Sciatic nerve (tissue), 2 donors: Measurements from ENCODE around the gene CD4. TPM values are rescaled to one million over a fixed set of nuclear protein-coding genes. Genes with fewer than 3 reads are reported as not detected.
A peak's percentile ranks its signal among the peaks of the same experiment; 100 is the strongest.

ENCODE experiments used
- ATAC-seq: fragments of 200-7000 bp; cut with Tn5 transposase; one replicate; pipeline ENCODE4 v1.9.1; 2020; ENCODE audit warnings: mild to moderate bottlenecking, moderate library complexity
- DNase-seq: peaks from one replicate; pipeline ENCODE4 v3.0.0-alpha.2; 2020; ENCODE audit warnings: low spot score
- intact Hi-C: fragments of 100-400 bp; cut with DNase I; formaldehyde crosslinking; loops from one replicate; pipeline ENCODE4 v1.14.2; 2022
- total RNA-seq: library from RNA; stranded (reverse); fragmentation: NEBNext Ultra II Directional; extraction: Animal tissue kit (Norgen Biotek cat#: 25700); gene quantifications from one replicate; pipeline ENCODE4 v1.2.1, GENCODE V29; 2021
- donor health status: DM: no; HTN: no; CAD: no.
- donor health status: DM: no; HTN: no; CAD: no.

Gene CD4
- total RNA-seq, 1 donor from 2014 or later: 20.6 TPM

DNA sequence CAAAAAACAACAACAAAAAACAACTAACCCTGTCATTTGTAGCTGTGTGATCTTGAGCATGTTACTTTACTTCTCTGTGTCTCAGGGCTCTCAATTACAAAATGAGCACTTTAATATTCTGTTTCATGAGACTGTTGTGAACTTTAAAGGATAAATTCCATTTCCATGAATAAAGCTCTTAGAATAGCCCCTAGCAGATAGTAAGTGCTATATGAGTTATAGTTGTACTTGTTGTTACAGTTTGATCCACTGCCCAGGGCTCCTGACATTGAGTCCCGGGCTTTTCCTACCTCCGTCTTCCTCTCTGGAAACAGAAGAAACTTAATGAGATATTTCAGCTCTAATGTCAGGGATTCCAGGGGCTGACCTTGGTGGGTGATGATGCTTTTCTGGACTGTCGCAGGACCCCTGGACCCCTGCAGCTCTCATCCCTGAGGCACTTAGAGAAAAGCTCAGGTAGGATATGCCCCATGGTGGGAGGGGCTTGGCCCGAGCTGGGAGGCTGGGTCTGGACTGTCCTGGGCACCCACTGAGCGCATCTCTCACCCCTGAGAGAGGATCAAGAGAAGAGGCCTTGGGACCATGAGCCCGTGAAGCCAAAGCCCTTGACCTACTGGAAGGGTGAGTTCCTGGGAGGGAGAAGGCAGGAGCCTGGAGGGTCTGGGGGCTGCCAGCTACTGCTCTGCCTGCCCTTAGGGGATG lies 44.0 kb downstream of the CD4 start:
- DNase-seq (no peak), ATAC-seq (no peak)
- intact Hi-C loops: no loop called here

DNA sequence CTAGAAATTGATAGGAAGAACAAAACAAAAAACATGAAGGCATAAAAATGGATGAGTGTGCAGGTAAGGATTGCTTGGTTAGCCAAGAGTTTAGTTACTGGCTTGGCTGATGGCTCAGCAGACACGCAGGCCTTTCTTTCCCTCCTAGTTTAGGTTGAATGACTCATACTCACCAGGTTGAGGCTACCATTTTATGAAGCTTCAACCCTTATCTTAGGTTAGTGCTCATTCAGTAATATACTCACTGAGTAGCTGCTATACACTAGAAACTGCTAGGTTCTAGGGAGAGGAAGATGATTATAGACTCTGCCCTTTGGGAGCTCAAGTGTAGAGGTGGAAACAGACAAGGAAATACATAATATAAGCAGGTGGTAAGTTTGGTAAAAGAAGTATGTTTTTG lies 44.9 kb downstream of the CD4 start:
- DNase-seq (no peak), ATAC-seq (no peak)
- intact Hi-C loops: no loop called here

DNA sequence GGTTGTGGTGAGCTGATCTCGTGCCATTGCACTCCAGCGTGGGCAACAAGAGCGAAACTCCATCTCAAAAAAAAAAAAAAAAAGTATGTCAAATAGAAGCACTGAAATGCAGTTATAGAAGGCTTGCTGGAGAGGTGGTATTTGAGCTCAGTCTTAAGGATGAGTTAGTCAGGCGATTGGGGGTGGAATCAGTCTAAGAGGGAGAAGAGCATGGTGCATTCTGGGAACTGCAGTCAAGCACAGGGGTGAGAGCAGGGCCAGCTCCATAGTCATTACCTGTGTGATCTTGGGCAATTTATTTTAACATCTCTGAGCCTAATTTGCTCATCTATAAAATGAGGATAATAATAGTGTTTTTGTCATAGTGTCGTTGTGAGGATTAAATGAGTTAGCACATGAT lies 45.5 kb downstream of the CD4 start:
- ATAC-seq (no peak), DNase-seq (no peak)
- intact Hi-C loops: no loop called here

DNA sequence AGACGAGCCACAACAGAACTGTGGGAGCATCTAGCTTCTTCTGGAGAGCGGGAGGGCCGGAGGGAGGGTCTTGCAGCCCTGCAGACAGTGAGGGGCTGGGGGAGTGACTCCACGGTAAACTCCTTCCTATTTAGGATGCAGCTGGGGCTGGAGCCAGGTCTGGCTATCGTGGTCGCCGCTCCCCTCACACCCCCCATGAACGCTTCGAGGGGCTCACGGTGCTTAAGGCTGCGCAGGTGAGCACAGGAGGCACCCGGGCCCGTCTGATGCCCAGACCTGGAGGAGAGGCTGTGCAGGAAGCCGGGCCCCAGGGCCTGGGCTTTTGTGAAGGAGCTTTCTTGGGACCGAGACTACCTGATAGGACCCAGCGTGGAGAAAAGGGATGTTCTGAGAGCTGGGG lies 47.5 kb downstream of the CD4 start:
- DNase-seq (no peak), ATAC-seq (no peak)
- intact Hi-C loops: no loop called here

DNA sequence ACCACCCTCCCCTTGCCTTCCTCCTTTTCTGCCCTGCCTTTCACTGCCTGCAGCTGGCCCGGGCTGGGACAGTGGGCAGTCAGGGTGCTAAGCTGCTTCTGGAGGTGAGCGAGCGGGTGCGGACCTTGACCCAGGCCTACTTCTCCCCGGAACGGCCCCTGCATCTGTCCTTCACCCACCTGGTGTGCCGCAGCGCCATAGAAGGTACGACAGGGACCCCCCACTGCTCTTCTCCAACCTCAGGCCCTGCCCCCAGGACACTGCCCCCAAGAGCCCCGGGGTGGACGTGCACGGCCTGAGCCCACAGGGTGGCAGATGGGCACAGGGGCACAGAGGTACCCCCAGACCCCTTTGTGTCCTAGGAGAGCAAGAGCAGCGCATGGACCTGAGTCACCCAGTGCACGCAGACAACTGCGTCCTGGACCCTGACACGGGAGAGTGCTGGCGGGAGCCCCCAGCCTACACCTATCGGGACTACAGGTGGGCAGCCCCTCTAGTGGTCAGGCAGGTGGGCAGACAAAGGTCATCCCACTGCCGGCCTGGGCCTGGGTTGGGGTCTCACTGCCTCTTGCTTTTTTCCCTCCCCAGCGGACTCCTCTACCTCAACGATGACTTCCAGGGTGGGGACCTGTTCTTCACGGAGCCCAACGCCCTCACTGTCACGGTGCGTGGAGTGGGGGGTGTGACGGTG lies 48.2 kb downstream of the CD4 start:
- no peak for ATAC-seq
- no peak for DNase-seq
- intact Hi-C loops: no loop called here

DNA sequence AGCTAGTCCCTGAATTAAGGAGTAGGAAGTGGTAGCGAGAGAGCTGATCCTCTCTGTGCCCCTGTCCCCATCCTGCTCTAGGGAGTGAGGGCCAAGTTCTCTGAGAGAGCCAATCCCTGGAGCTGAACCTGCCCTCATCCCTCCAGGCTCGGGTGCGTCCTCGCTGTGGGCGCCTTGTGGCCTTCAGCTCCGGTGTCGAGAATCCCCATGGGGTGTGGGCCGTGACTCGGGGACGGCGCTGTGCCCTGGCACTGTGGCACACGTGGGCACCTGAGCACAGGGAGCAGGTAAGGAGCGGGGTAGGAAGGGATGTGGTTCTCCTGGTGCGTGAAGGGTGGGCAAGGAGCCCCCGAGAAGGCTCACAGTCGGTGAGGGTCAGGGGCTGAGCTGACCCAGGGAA lies 49.5 kb downstream of the CD4 start:
- ATAC-seq: no peak
- intact Hi-C loops: no loop called here
- no peak for DNase-seq

DNA sequence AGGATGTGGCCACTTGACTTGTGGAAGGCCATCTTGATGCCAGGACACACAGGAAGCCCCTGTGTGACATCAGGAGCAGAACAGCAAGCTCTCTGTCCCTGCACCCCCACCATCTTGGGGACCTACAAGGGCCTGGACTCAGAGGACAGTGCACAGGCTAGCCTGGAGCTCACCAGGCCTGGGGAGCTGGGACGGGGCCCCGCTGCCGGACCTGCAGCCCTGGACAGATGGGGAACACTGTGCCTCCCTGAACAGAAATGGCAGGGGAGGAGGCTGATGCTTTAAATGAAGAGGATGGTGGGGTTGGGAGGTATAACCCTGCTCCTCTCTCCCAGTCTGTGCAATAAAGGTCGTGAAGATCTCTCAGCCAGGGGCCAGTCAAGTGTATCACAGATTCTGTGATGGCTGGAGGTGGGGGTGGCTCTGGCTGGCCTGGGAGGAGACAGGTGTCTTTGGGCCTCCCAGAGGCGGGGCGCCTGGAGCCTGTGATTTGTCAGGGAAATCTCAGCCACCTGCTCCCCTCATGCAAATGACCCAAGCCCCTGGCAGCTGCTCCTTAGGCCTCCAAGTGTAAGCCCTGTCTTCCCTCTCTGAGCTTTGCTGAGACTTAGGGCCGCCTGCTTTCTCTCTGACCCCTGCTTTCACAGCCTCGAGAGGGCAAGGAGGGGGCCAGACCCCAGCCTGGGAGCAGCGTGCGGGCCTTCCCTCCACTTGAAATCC lies 50.3 kb downstream of the CD4 start:
- DNase-seq (no peak), ATAC-seq (no peak)
- intact Hi-C loops: no loop called here

DNA sequence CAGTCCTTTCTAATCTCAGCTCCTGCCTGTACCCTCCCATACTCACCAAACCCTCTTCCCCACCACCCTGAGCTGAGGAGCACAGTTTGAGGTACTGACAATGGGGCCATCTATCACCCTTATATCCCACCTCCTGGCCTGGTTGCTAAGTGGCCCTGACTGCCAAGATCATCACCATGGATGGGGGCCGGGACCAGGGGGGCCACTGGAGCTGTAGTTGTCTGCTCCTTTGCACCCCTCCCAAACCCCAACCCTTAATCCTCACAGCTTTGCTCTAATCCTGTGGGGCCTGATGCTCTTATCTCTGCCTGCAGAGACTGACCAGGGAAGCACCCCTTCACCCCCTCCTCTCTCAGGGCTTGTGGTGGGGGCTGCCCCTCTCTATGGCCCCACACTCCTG lies 51.0 kb downstream of the CD4 start:
- no peak for DNase-seq
- no peak for ATAC-seq
- intact Hi-C loops: no loop called here

DNA sequence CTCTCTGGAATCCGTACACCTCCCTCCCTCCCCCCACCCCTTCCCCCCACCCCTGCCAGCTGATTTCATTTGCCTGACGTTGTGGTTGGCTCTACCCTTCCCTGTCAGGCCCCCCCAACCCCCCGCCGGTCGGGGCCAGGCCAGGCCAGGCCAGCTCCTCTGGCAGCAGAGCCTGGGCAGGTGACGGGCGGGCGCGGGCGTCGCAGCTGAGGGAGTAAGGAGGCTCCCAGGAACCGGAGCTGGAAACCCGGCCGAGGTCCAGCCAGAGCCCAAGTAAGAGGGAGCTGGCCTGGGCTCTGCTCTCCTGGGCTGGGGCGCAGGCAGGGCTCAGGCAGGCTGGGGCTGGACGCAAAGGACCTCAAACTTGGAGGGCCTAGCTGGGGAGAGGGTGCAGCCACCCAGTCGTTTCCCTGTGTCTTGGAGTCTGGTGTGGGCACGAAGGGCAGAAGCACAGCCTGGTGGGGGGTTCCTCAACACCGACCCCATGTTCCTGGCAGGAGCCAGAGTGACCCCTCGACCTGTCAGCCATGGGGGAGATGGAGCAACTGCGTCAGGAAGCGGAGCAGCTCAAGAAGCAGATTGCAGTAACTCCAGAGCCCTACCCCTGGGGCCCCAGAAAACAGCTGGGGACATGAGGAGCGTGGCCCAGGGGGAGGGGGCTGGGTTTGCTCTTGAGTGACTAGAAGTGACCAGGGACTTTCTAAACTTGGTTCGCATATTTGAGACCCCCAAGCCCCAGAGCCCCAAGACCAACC lies 51.6 kb downstream of the CD4 start, which contains the start of gene GNB3:
GNB3 (plus strand) TSS at position 165 of the 755 bp plus-strand sequence; CDS start at position 528, 363 bp downstream.
- no peak for DNase-seq
- intact Hi-C loops: no loop called here
- no peak for ATAC-seq

DNA sequence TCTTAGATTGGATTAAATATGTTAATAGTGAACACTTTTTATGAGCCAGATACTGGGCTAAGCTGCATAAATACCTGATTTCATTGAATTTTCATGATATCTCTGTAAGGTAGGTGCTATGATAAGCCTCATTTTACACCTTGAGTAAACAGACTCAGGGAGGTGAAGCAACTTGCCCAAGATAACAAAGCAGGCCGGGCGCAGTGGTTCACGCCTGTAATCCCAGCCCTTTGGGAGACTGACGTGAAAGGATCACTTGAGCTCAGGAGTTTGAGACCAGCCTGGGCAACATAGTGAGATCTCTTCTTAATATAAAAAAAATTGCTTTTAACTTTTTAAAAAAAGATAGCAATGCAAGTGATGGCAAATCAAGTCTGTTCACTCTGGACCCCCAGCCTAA lies 52.7 kb downstream of the CD4 start:
- DNase-seq (no peak), ATAC-seq (no peak)
- intact Hi-C loops: no loop called here

DNA sequence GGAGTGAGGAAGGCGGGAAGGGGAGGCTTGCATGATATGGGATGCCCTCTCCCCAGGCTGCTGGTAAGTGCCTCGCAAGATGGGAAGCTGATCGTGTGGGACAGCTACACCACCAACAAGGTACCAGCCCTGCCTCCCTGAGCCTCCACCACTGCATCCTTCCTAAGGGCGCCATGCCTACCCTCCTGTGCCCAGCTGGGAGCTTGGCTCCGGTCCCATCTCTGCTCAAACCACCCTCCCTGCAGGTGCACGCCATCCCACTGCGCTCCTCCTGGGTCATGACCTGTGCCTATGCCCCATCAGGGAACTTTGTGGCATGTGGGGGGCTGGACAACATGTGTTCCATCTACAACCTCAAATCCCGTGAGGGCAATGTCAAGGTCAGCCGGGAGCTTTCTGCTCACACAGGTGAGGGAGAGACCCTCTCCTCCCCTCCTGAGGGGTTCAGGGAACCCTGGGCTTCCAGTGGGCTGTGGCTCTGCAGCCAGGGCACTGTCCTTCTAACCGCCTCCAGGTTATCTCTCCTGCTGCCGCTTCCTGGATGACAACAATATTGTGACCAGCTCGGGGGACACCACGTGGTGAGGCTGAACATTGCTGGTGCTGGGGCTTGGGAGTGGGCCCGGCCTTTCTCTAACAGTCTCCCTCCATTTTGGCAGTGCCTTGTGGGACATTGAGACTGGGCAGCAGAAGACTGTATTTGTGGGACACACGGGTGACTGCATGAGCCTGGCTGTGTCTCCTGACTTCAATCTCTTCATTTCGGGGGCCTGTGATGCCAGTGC lies 54.0 kb downstream of the CD4 start:
- no peak for DNase-seq
- intact Hi-C loops: no loop called here

DNA sequence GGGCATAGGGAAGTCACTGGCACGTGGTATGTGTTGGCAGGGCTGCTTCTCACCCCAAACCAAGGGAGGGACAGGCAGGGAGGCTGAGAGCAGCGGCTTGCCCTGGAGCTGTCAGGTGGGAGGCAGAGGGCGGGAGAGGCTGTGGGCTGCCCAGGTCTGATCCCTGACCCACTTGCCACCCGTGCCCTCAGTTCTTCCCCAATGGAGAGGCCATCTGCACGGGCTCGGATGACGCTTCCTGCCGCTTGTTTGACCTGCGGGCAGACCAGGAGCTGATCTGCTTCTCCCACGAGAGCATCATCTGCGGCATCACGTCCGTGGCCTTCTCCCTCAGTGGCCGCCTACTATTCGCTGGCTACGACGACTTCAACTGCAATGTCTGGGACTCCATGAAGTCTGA lies 56.1 kb downstream of the CD4 start:
- intact Hi-C loops: no loop called here
- no peak for DNase-seq

More for the DNA sequence above, 54.0 kb downstream of the CD4 start:
- ATAC-seq: no peak

DNA sequence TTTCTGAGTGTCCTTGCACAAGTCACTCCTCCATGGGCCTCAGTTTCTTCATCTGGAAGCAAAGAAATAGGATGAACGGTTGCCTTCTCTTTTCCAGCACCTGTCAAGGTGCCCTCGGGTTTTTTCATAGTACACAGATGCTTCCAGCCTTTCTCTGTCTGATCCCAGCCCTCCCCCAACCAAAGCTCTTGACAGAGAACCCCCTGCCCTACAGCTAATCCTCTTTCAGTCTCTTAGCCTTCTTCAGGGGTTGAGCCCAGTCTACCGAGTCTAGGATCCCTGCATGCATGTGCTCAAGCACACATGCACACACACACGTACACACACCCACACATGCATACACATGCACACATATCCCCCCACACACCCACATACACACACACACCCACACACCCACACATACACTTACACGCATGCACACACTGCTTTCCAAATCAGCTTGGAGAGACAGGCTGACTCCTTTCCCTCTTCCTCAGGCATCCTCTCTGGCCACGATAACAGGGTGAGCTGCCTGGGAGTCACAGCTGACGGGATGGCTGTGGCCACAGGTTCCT lies 57.1 kb downstream of the CD4 start:
- intact Hi-C loops: no loop called here
- ATAC-seq (no peak), DNase-seq (no peak)

More for the DNA sequence above, 56.1 kb downstream of the CD4 start:
- ATAC-seq: no peak

DNA sequence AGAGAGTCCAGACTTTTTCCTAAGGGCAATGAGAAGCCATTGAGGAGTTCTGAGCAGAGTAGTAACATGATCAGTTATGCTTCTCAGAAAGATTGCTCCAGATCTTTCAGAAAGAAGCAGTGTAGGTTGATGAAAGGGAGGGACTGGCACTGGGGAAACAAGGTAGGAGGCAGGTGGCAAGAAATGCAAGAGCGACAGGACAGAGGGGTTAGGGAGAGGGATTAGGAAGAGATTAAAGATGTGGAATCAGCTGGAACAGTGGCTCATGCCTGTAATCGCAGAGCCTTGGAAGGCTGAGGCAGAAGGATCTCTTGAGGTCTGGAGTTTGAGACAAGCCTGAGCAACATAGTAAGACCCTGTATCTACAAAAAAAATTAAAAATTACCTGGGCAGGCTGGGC lies 58.3 kb downstream of the CD4 start:
- DNase-seq: no peak
- intact Hi-C loops: no loop called here
- no peak for ATAC-seq

DNA sequence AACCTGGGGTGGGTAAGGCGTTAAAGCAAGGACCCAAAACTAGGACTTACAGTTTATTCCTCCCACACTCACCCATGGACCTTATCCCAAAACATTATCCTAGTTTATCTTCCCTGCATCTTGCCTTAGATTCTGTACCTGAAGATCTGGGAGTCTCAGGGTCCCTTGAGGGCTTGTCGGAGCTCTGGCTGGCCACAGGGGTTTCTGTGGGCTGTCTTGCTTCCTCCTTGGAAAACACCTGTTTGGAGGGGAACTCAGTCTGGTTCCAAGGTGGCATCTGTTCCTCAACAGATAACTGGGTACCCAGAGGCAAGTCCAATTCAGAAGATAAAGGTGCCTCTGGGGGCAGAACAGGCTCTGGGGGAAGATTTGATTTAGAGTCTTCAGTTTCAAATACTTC lies 60.1 kb downstream of the CD4 start:
- ATAC-seq (no peak), DNase-seq (no peak)
- intact Hi-C loops: no loop called here

DNA sequence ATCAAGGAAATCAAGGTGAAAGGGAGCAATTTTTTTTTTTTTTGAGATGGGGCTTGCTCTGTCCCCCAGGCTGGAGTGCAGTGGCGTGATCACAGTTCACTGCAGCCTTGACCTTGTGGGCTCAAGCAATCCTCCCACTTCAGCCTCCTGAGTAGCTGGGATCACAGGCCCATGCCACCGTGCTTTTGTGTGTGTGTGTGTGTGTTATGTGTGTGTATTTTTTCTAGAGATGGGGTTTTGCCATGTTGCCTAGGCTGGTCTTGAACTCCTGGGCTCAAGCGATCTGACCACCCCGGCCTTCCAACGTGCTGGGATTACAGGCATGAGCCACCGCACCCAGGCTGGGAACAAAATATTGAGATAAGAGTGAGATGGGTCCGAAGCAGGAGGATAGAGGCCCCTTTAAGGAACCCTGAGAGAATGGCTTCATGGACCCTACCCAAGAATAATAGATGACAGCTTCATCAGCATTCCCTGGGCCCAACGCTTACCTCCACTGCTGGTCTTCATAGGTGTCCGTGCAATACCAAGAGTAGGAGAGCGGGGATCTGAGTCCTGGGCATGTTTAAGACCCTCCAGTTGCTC lies 60.7 kb downstream of the CD4 start:
- DNase-seq (no peak), ATAC-seq (no peak)
- intact Hi-C loops: no loop called here

DNA sequence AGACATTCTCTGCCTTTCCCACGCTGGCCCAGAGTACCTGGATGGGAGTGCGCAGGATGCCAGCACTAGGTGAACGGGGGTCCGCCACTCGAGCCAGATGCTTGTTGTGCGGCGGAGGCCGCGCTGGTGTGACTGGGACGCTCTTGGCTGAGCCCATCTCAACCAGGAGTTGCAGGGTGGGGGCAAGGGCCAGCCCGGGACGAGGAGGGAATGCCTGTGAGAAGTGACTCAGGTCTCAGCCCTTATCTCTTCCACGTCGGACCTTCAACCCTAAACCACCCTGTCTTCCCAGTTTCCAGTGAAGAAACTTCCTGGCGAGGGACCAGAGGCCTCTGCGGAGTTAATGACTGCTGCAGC lies 61.4 kb downstream of the CD4 start:
- peak; percentile 77 for DNase-seq
- no peak for ATAC-seq
- intact Hi-C loops: no loop called here
